Small intestine (tissue), 7 donors: Measurements from ENCODE around the gene ZEB2. TPM values are rescaled to one million over a fixed set of nuclear protein-coding genes. Genes with fewer than 3 reads are reported as not detected.
"Not testable (repeated sequence)": the region's sequence is repeated elsewhere in the genome, so short reads cannot be mapped to it uniquely, and the experiment has no call there.

Source experiments
- DNase-seq, 2 donors: peaks; one replicate each; pipeline versions ENCODE4 v3.0.0 to v3.0.0-alpha.2; 2013
- FAIRE-seq: peaks from 2 replicates; lab custom pipeline; 2012; peaks lifted over from hg19 to GRCh38; lab: Jason Lieb, UNC
- H3K27ac ChIP-seq, 3 donors: one replicate each; pipeline ENCODE4 v1.5.1; 2013; ENCODE audit warnings: low read length in 2 of 3, mild to moderate bottlenecking in 2 of 3, control low read depth in 1 of 3, inconsistent platforms in 1 of 3, low read depth in 1 of 3, moderate library complexity in 1 of 3
- H3K27me3 ChIP-seq, 3 donors: one replicate each; pipeline ENCODE4 v1.6.1; 2013; ENCODE audit warnings: low read length in 3 of 3, inconsistent platforms in 1 of 3; ENCODE audit not compliant: control insufficient read depth in 3 of 3, insufficient read depth in 3 of 3
- H3K36me3 ChIP-seq, 3 donors: one replicate each; pipeline ENCODE4 v1.6.1; 2013; ENCODE audit warnings: low read length in 3 of 3, inconsistent platforms in 1 of 3, low read depth in 1 of 3, mild to moderate bottlenecking in 1 of 3, moderate library complexity in 1 of 3; ENCODE audit not compliant: control insufficient read depth in 3 of 3, insufficient read depth in 2 of 3
- H3K4me1 ChIP-seq, 3 donors: one replicate each; pipeline ENCODE4 v1.6.1; 2013; ENCODE audit warnings: low read length in 2 of 3, inconsistent platforms in 1 of 3, low read depth in 1 of 3, mild to moderate bottlenecking in 1 of 3, moderate library complexity in 1 of 3; ENCODE audit not compliant: control insufficient read depth in 3 of 3, insufficient read depth in 2 of 3
- H3K4me3 ChIP-seq, 3 donors: one replicate each; pipeline ENCODE4 v1.5.1; 2013; ENCODE audit warnings: low read length in 3 of 3, control low read depth in 1 of 3, inconsistent platforms in 1 of 3, low read depth in 1 of 3, mild to moderate bottlenecking in 1 of 3, moderate library complexity in 1 of 3
- H3K9me3 ChIP-seq, 2 donors: one replicate each; pipeline ENCODE4 v1.6.1; 2013; ENCODE audit warnings: low read depth in 1 of 2, low read length in 1 of 2; ENCODE audit not compliant: control insufficient read depth in 2 of 2, insufficient read depth in 1 of 2
- WGBS, 3 donors: extraction: QIAGEN DNeasy Blood & Tissue Kit; methylation state at CpG; one replicate each; pipeline ENCODE4 v1.1.7; 2013; 5-methylcytosine and 5-hydroxymethylcytosine counted together
- polyA plus RNA-seq, 4 donors: library from polyadenylated mRNA; stranded (reverse) in 3 of 4; unstranded in 1 of 4; fragments of 200-250 nt in 3 of 4; fragments of 120-200 nt in 1 of 4; gene quantifications; one replicate each; pipeline versions ENCODE4 v1.2.1 to v1.2.3, GENCODE V29; 2013
- donor health status: healthy with polysubstance abuse.
- donor health status: control.
- donor health status: control.
- donor health status: Bipolar disorder and iron deficiency.
- donor health status: healthy.

Gene ZEB2
- polyA plus RNA-seq, 4 donors = 2.0 to 30.9 (median 15.3) TPM

DNA sequence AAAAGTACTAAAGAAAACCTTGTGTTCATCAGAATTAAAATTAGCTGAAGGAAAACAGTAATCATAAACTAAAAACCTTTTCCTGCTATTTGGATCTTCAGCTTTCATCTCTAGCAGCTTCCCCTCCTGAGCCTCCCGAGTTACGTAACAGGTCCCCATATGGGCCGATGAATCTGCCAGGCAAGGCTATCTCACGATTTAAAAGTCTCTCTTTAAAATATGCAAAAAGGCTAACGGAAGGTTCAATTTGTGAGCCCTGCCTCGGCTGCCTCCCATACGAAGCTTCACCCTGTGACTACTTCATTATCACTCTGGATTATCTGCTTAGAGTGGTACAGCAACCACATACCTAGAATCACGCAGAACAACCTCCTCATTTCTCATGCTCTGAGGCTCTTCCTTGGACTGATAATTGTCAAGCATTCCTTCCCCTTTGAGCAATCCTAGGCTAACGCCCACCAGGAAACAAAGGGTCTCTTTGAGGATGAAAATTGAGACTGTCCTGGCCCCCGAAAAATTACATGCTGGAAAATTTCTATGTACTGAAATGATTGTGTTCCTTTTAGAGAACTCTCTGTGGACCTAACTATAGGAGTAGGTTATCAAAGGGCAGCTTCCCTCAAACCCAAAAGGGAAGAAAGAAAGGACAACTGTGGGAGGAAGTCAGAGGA, 147.4 kb downstream of the ZEB2 start:
- FAIRE-seq (no peak), DNase-seq (no peak)
- Histone ChIP-seq H3K9me3 (no peaks in the 10 kb centered on the region), H3K36me3 (no peaks in the 10 kb centered on the region), H3K27ac (no peak overlapping the region), H3K4me1 (no peaks in the 10 kb centered on the region), H3K4me3 (no peak overlapping the region), H3K27me3 (peaks cover 0 to 4% (median 0%) of the 10 kb centered on the region in 3 donors)
- 54 to 71% (median 71%) methylated on average over 10 of the region's 10 CpGs for WGBS, 3 donors

DNA sequence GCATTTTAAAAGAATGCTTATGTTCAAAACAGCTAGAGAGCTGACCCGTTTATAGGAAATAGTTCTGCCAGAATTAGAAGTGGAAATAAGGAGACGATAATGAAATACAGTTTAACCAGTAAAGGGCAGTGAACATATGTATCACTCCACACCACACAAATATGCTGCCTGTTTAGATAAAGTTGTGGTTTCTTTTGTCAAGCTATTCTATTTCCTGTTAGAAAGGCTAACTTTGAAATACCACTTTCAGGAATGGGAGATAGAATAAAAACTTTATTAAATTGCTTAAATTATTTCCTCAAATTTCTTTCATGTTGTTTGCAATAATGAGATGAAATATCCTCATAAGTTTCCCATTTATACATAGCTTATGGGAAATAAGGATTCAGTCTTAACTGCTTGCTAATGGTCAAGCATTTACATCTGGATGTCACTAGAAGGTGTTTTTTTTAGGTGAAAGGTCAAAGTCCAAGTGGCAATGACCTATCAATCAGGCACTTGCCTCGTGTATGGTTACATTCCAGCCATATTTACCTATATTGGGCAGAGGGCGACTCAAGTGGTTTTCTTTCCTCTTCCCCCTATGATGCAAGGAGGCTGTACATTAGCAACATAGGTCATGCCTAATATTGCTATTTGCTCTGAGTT, 148.9 kb downstream of the ZEB2 start:
- no peaks in the 10 kb centered on the region for H3K4me1 ChIP-seq
- WGBS, 3 donors = 42% methylated on average over 4 of the region's 4 CpGs
- peaks cover 0 to 4% (median 0%) of the 10 kb centered on the region in 3 donors for H3K27me3 ChIP-seq
- H3K36me3 ChIP-seq = no peaks in the 10 kb centered on the region
- no peak overlapping the region for H3K27ac ChIP-seq
- H3K4me3 ChIP-seq = no peak overlapping the region
- FAIRE-seq (no peak), DNase-seq (no peak)
- H3K9me3 ChIP-seq = no peaks in the 10 kb centered on the region

DNA sequence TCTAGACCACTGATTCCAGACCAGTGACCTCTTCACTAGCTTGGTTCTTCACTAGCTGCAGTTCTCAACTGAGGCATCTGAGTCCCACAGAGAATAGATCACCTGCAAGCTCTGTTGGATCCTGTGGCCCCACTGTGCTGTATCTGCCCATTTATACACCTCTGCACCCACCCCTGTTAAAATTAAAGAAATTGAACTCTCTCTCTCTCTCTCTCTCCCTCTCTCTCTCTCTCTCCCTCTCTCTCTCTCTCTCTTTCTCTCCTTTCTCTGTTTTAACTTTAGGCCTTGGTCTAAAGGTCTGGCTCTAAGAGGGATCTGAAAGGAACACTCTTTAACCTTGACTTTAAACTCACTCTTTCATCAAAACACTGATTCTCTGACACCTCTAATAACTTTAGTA, 150.5 kb downstream of the ZEB2 start:
- FAIRE-seq (no peak), DNase-seq (no peak)
- H3K36me3 ChIP-seq = no peaks in the 10 kb centered on the region
- H3K4me3 ChIP-seq = no peak overlapping the region
- H3K4me1 ChIP-seq = no peaks in the 10 kb centered on the region
- H3K9me3 ChIP-seq = no peaks in the 10 kb centered on the region
- peaks cover 0 to 4% (median 0%) of the 10 kb centered on the region in 3 donors for H3K27me3 ChIP-seq
- H3K27ac ChIP-seq = no peak overlapping the region

DNA sequence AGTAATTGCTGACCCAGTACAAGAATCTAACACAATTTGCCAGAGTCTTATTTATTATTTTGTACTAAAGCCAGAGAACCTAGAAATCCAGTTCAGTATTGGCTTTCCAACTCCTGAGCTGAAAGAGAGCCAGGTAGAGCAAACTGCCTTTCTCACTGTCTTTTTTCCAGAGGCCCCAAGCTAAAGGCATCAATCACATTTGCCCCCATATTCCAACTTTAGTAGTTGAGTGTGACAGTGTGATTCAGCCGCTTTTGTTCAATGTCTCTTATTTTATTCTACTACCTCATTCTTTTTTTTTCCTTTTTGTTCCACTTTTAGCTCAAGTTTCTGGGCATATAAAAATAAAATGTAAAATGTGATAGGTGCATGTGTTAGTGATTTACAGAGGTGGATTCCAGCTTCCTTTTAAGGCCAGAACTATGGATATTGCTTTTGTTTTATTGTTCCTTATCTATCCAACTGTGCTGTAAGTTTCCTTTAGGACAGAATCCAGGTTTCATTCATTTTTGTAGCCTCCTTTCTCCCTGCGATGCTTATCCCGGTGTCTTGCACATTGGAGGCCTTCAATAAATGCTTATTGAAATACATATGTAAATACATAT, 153.0 kb downstream of the ZEB2 start:
- H3K27me3 ChIP-seq = no peaks in the 10 kb centered on the region
- WGBS, 3 donors = 86 to 97% (median 92%) methylated on average over 3 of the region's 3 CpGs
- H3K36me3 ChIP-seq = no peaks in the 10 kb centered on the region
- H3K27ac ChIP-seq = no peak overlapping the region
- no peak for FAIRE-seq
- H3K4me1 ChIP-seq = no peaks in the 10 kb centered on the region
- no peak for DNase-seq
- no peaks in the 10 kb centered on the region for H3K9me3 ChIP-seq
- no peak overlapping the region for H3K4me3 ChIP-seq

DNA sequence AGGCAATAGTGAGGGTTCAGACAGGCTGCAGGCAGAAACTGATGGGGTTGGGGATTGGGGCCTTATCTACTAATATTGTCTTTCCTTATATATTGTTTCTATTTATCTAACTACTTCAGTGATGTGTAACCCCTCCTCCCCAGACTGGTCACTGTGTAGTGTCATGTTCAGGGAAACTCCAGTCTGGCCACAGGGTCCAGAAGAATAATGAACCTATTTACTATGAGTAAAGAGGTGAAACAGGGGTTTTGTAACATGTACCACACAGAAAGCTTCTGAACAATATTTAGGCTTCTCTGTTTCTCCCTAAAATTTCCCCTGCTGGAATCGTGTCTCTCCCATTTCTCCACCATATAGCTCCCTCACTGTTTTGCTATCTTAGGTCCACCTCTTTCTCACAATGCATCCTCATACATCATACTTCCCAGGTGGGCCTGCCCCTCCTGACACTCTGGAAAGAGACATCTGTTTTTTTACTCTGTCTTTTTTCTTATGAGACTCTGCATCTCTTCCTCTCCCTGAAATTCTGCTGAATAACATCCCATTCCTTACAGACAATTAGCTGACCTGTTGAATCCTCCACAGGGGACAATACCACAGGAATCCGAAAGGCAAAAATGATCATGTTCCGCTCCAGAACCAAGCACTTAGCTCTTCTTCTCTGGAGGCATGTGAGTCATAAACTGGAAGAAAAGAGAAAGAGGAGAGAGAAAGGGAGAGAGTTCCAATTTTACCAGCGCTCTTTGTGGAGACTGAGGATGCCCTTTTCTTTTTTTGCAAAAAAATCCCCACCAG, 154.8 kb downstream of the ZEB2 start:
- Histone ChIP-seq H3K27me3 (no peaks in the 10 kb centered on the region), H3K36me3 (no peaks in the 10 kb centered on the region), H3K9me3 (no peaks in the 10 kb centered on the region), H3K4me3 (no peak overlapping the region), H3K4me1 (no peaks in the 10 kb centered on the region), H3K27ac (no peak overlapping the region)
- FAIRE-seq (no peak), DNase-seq (no peak)
- 85 to 90% (median 88%) methylated on average over 4 of the region's 4 CpGs for WGBS, 3 donors

DNA sequence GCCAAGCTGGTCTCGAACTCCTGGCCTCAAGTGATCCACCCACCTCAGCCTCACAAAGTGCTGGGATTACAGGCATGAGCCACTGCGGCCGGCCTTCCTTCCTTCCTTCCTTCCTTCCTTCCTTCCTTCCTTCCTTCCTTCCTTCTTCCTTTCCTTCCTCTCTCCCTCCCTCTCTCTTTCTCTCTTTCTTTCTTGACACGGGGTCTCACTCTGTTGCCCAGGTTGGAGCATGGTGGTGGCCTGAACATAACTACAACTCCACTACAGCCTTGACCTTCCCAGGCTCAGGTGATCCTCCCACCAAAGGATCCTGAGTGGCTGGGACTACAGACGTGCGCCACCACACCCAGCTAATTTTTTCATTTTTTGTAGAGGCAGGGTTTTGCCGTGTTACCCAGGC, 155.7 kb downstream of the ZEB2 start:
- FAIRE-seq, H3K4me3 ChIP-seq, H3K36me3 ChIP-seq, DNase-seq, H3K27me3 ChIP-seq, H3K4me1 ChIP-seq, H3K9me3 ChIP-seq, H3K27ac ChIP-seq: not testable (repeated sequence)
- 79 to 88% (median 85%) methylated on average over 7 of the region's 7 CpGs for WGBS, 3 donors

DNA sequence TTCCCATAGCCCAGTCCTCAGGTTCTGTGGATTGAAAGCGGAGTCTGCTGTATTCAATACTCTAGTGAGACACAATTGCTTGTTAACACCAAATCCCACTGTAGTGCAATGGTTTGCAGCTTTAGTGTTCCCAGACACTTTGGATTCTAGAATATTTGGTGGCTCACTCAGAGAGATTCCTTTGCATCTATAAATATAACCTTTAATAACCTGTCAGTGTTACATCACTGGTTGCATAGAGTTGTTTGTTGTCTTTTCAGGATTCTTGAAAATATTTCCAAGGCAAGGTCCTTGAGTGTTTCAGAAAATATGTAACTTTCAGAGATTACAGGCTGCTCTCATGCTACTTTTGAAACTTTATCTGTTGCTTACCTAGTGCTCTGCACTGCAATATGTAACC, 157.5 kb downstream of the ZEB2 start:
- Histone ChIP-seq H3K27me3 (no peaks in the 10 kb centered on the region), H3K4me3 (no peak overlapping the region), H3K36me3 (no peaks in the 10 kb centered on the region), H3K4me1 (peaks cover 0 to 3% (median 0%) of the 10 kb centered on the region in 3 donors), H3K9me3 (no peaks in the 10 kb centered on the region), H3K27ac (no peak overlapping the region)
- DNase-seq (no peak), FAIRE-seq (no peak)
- WGBS, 3 donors = 93 to 100% (median 99%) methylated on average over 1 of the region's 1 CpG

DNA sequence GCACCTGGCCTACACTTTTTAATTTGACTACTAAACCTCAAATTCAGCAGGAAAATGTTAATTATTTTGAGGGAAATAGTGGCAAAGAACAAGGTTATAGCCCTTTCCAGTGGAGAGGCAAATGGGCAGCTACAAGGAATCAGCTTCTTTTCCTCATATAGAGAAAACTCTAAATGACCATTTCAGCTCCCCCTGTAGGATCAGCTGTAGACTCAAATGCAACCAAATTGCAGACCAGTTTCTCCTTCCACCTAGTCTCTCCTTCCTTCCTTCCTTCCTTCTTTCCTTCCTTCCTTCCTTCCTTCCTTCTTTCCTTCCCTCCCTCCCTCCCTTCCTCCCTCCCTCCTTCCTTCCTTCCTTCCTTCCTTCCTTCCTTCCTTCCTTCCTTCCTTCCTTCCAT, 158.2 kb downstream of the ZEB2 start:
- H3K4me3 ChIP-seq = no peak overlapping the region
- no peak overlapping the region for H3K27ac ChIP-seq
- DNase-seq (no peak), FAIRE-seq (no peak)
- H3K9me3 ChIP-seq = no peaks in the 10 kb centered on the region
- H3K27me3 ChIP-seq = no peaks in the 10 kb centered on the region
- H3K4me1 ChIP-seq = peaks cover 0 to 3% (median 0%) of the 10 kb centered on the region in 3 donors
- H3K36me3 ChIP-seq = no peaks in the 10 kb centered on the region
